Activated naive CD8-positive, alpha-beta T cell treated with anti-CD3 and anti-CD28 coated beads, Interleukin-2, amount 10 ng/mL, durations not matched to agents 7 days and 5 days (primary cell): ENCODE measurements around the gene IRS4. TPM values are rescaled to one million over a fixed set of nuclear protein-coding genes. Genes with fewer than 3 reads are reported as not detected.

ENCODE experiments used
- ATAC-seq: fragments of 150-1000 bp; cut with Tn5 transposase; one replicate; pipeline ENCODE4 v1.10.0; 2021; ENCODE audit warnings: low read depth, moderate library complexity
- POLR2A ChIA-PET: fragments of 350-600 bp; sonication (Branson Sonifier 250); formaldehyde crosslinking; loops from one replicate; lab custom pipeline; 2021; ENCODE audit warnings: antibody characterized with exemption; lab: Charles Lee
- DNase-seq: peaks from one replicate; pipeline ENCODE4 v3.0.0; 2021
- H3K27ac Mint-ChIP-seq: one replicate; pipeline ENCODE4 v1.8.0; 2022; ENCODE audit warnings: mild to moderate bottlenecking, mixed read lengths
- H3K27me3 Mint-ChIP-seq: one replicate; pipeline ENCODE4 v1.8.0; 2022; ENCODE audit warnings: mild to moderate bottlenecking, moderate library complexity, mixed read lengths
- H3K36me3 Mint-ChIP-seq: one replicate; pipeline ENCODE4 v1.8.0; 2021; ENCODE audit warnings: mild to moderate bottlenecking, mixed read lengths
- H3K4me1 Mint-ChIP-seq: one replicate; pipeline ENCODE4 v1.8.0; 2021; ENCODE audit warnings: mixed read lengths
- H3K4me3 Mint-ChIP-seq: one replicate; pipeline ENCODE4 v1.8.0; 2022; ENCODE audit warnings: mild to moderate bottlenecking, moderate library complexity, mixed read lengths
- H3K9me3 Mint-ChIP-seq: one replicate; pipeline ENCODE4 v1.8.0; 2021; ENCODE audit warnings: mixed read lengths
- total RNA-seq, 2 experiments: library from RNA; stranded (reverse); gene quantifications; one replicate each; pipeline ENCODE4 v1.2.3, GENCODE V29; 2021

IRS4 gene
- not detected for total RNA-seq

- Mint-ChIP-seq H3K9me3 (no peaks in the 10 kb centered on the region), H3K27me3 (peaks cover 36% of the 10 kb centered on the region), H3K36me3 (no peaks in the 10 kb centered on the region), H3K4me3 (no peak within 1 kb of the TSS), H3K4me1 (no peaks in the 10 kb centered on the region), H3K27ac (no peak within 1 kb of the TSS)
- POLR2A ChIA-PET, result no interaction called here
- DNase-seq (no peak), ATAC-seq (no peak)
Measured at GRCh38 chrX:108736509-108737479, at the start of gene IRS4. Gene IRS4, minus strand, starts transcription at chrX:108736563.

GRCh38 chrX:108772549-108772948, 36.2 kb upstream of the IRS4 start:
- H3K9me3 Mint-ChIP-seq, result peaks cover 2% of the 10 kb centered on the region
- ATAC-seq (no peak), DNase-seq (no peak)
- no peaks in the 10 kb centered on the region for H3K36me3 Mint-ChIP-seq
- no peak overlapping the region for H3K27ac Mint-ChIP-seq
- H3K27me3 Mint-ChIP-seq, result no peaks in the 10 kb centered on the region
- POLR2A ChIA-PET, result no interaction called here
- no peaks in the 10 kb centered on the region for H3K4me1 Mint-ChIP-seq
- no peak overlapping the region for H3K4me3 Mint-ChIP-seq

- POLR2A ChIA-PET, result no interaction called here
- Mint-ChIP-seq H3K4me1 (no peaks in the 10 kb centered on the region), H3K4me3 (no peak overlapping the region), H3K9me3 (no peaks in the 10 kb centered on the region), H3K36me3 (no peaks in the 10 kb centered on the region), H3K27ac (no peak overlapping the region), H3K27me3 (no peaks in the 10 kb centered on the region)
- ATAC-seq (no peak), DNase-seq (no peak)
Measured at GRCh38 chrX:108763559-108763958, 27.2 kb upstream of the IRS4 start.

- H3K27me3 Mint-ChIP-seq, result peaks cover 15% of the 10 kb centered on the region
- no peaks in the 10 kb centered on the region for H3K4me1 Mint-ChIP-seq
- DNase-seq (no peak), ATAC-seq (no peak)
- H3K4me3 Mint-ChIP-seq, result no peak overlapping the region
- H3K9me3 Mint-ChIP-seq, result no peaks in the 10 kb centered on the region
- POLR2A ChIA-PET, result no interaction called here
- H3K36me3 Mint-ChIP-seq, result no peaks in the 10 kb centered on the region
- no peak overlapping the region for H3K27ac Mint-ChIP-seq
Measured at GRCh38 chrX:108740299-108740774, 4.0 kb upstream of the IRS4 start.

- no peak for ATAC-seq
- Mint-ChIP-seq H3K4me1 (no peaks in the 10 kb centered on the region), H3K27ac (no peak overlapping the region), H3K9me3 (no peaks in the 10 kb centered on the region), H3K36me3 (no peaks in the 10 kb centered on the region), H3K4me3 (no peak overlapping the region), H3K27me3 (peaks cover 34% of the 10 kb centered on the region)
- POLR2A ChIA-PET, result no interaction called here
- no peak for DNase-seq
Measured at GRCh38 chrX:108737754-108738153, 1.4 kb upstream of the IRS4 start.

- no peak overlapping the region for H3K4me3 Mint-ChIP-seq
- POLR2A ChIA-PET, result no interaction called here
- H3K4me1 Mint-ChIP-seq, result no peaks in the 10 kb centered on the region
- H3K36me3 Mint-ChIP-seq, result no peaks in the 10 kb centered on the region
- H3K27me3 Mint-ChIP-seq, result peaks cover 36% of the 10 kb centered on the region
- H3K27ac Mint-ChIP-seq, result no peak overlapping the region
- ATAC-seq, result no peak
- no peak for DNase-seq
- no peaks in the 10 kb centered on the region for H3K9me3 Mint-ChIP-seq
Measured at GRCh38 chrX:108735679-108736508, 469 bp downstream of the IRS4 start.

- H3K27me3 Mint-ChIP-seq, result peaks cover 36% of the 10 kb centered on the region
Measured at GRCh38 chrX:108735091-108735678, 1.2 kb downstream of the IRS4 start.

GRCh38 chrX:108734426-108734825, 1.9 kb downstream of the IRS4 start:
- H3K27me3 Mint-ChIP-seq, result peaks cover 36% of the 10 kb centered on the region
- no peaks in the 10 kb centered on the region for H3K4me1 Mint-ChIP-seq
- no peak overlapping the region for H3K27ac Mint-ChIP-seq
- POLR2A ChIA-PET, result no interaction called here
- H3K36me3 Mint-ChIP-seq, result no peaks in the 10 kb centered on the region
- no peaks in the 10 kb centered on the region for H3K9me3 Mint-ChIP-seq
- no peak for DNase-seq
- no peak for ATAC-seq
- no peak overlapping the region for H3K4me3 Mint-ChIP-seq

More at GRCh38 chrX:108735091-108735678, 1.2 kb downstream of the IRS4 start:
- no peaks in the 10 kb centered on the region for H3K36me3 Mint-ChIP-seq
- no peaks in the 10 kb centered on the region for H3K4me1 Mint-ChIP-seq
- no peak overlapping the region for H3K4me3 Mint-ChIP-seq
- no peak for ATAC-seq
- no peak for DNase-seq
- H3K9me3 Mint-ChIP-seq, result no peaks in the 10 kb centered on the region
- POLR2A ChIA-PET, result no interaction called here
- no peak overlapping the region for H3K27ac Mint-ChIP-seq

- DNase-seq (no peak), ATAC-seq (no peak)
- Mint-ChIP-seq H3K27me3 (peaks cover 38% of the 10 kb centered on the region), H3K27ac (no peak overlapping the region), H3K4me3 (no peak overlapping the region), H3K36me3 (no peaks in the 10 kb centered on the region), H3K9me3 (no peaks in the 10 kb centered on the region), H3K4me1 (no peaks in the 10 kb centered on the region)
- POLR2A ChIA-PET, result no interaction called here
Measured at GRCh38 chrX:108732630-108733321, 3.6 kb downstream of the IRS4 start.

- H3K4me3 Mint-ChIP-seq, result no peak overlapping the region
- H3K27ac Mint-ChIP-seq, result no peak overlapping the region
- POLR2A ChIA-PET, result no interaction called here
- DNase-seq (no peak), ATAC-seq (no peak)
- H3K4me1 Mint-ChIP-seq, result no peaks in the 10 kb centered on the region
- peaks cover 28% of the 10 kb centered on the region for H3K27me3 Mint-ChIP-seq
- no peaks in the 10 kb centered on the region for H3K36me3 Mint-ChIP-seq
- no peaks in the 10 kb centered on the region for H3K9me3 Mint-ChIP-seq
Measured at GRCh38 chrX:108731153-108731552, 5.2 kb downstream of the IRS4 start.

GRCh38 chrX:108726748-108727147, 9.6 kb downstream of the IRS4 start:
- no peak for ATAC-seq

GRCh38 chrX:108722561-108722960, 13.8 kb downstream of the IRS4 start:
- H3K4me1 Mint-ChIP-seq, result no peaks in the 10 kb centered on the region
- H3K36me3 Mint-ChIP-seq, result no peaks in the 10 kb centered on the region
- no peaks in the 10 kb centered on the region for H3K27me3 Mint-ChIP-seq
- no peaks in the 10 kb centered on the region for H3K9me3 Mint-ChIP-seq
- ATAC-seq (no peak), DNase-seq (no peak)
- no peak overlapping the region for H3K27ac Mint-ChIP-seq
- no peak overlapping the region for H3K4me3 Mint-ChIP-seq
- POLR2A ChIA-PET, result no interaction called here

More at GRCh38 chrX:108726748-108727147, 9.6 kb downstream of the IRS4 start:
- H3K27me3 Mint-ChIP-seq, result peaks cover 2% of the 10 kb centered on the region
- no peaks in the 10 kb centered on the region for H3K9me3 Mint-ChIP-seq
- no peak for DNase-seq
- no peaks in the 10 kb centered on the region for H3K36me3 Mint-ChIP-seq
- no peak overlapping the region for H3K27ac Mint-ChIP-seq
- POLR2A ChIA-PET, result no interaction called here
- H3K4me3 Mint-ChIP-seq, result no peak overlapping the region
- H3K4me1 Mint-ChIP-seq, result no peaks in the 10 kb centered on the region

GRCh38 chrX:108712886-108713285, 23.5 kb downstream of the IRS4 start:
- H3K9me3 Mint-ChIP-seq, result no peaks in the 10 kb centered on the region
- H3K27ac Mint-ChIP-seq, result no peak overlapping the region
- no peaks in the 10 kb centered on the region for H3K36me3 Mint-ChIP-seq
- no peak overlapping the region for H3K4me3 Mint-ChIP-seq
- ATAC-seq (no peak), DNase-seq (no peak)
- no peaks in the 10 kb centered on the region for H3K4me1 Mint-ChIP-seq
- H3K27me3 Mint-ChIP-seq, result no peaks in the 10 kb centered on the region
- POLR2A ChIA-PET, result no interaction called here
